Neural progenitor cell (in vitro differentiated cells): ENCODE results near the gene CREB3L2. TPM values are rescaled to one million over a fixed set of nuclear protein-coding genes. Genes with fewer than 3 reads are reported as not detected.

Experiments
- DNase-seq: peaks from one replicate; pipeline ENCODE4 v3.0.0-alpha.2; 2016; ENCODE audit warnings: low spot score
- H2AFZ ChIP-seq: fragments of 200-600 bp; sonication (generic); replicated peaks from 2 replicates; pipeline ENCODE4 v1.6.1; 2016; ENCODE audit warnings: antibody characterized with exemption
- H3F3A ChIP-seq: fragments of 200-600 bp; sonication (generic); 2 replicates; pipeline ENCODE4 v1.6.1; 2016; ENCODE audit warnings: antibody characterized with exemption, low read depth
- H3K27ac ChIP-seq: fragments of 200-600 bp; sonication (generic); 2 replicates; pipeline ENCODE4 v1.5.1; 2016; ENCODE audit warnings: mild to moderate bottlenecking
- H3K27me3 ChIP-seq: fragments of 200-600 bp; sonication (generic); 2 replicates; pipeline ENCODE4 v1.6.1; 2016; ENCODE audit warnings: mild to moderate bottlenecking, moderate library complexity
- H3K36me3 ChIP-seq: fragments of 200-600 bp; sonication (generic); 2 replicates; pipeline ENCODE4 v1.5.1; 2016
- H3K4me1 ChIP-seq: fragments of 200-600 bp; sonication (generic); 2 replicates; pipeline ENCODE4 v1.6.1; 2016; ENCODE audit warnings: mixed run types
- H3K4me2 ChIP-seq: fragments of 200-600 bp; sonication (generic); 2 replicates; pipeline ENCODE4 v1.6.1; 2016
- H3K4me3 ChIP-seq: fragments of 200-600 bp; sonication (generic); 2 replicates; pipeline ENCODE4 v1.5.1; 2016
- H3K79me2 ChIP-seq: fragments of 200-600 bp; sonication (generic); 2 replicates; pipeline ENCODE4 v1.6.1; 2016; ENCODE audit warnings: low read depth
- H3K9ac ChIP-seq: fragments of 200-600 bp; sonication (generic); 2 replicates; pipeline ENCODE4 v1.6.1; 2016
- H3K9me3 ChIP-seq: fragments of 200-600 bp; sonication (generic); 2 replicates; pipeline ENCODE4 v1.5.1; 2016; ENCODE audit warnings: low read depth
- H4K20me1 ChIP-seq: fragments of 200-600 bp; sonication (generic); 2 replicates; pipeline ENCODE4 v1.6.1; 2016; ENCODE audit warnings: low read depth
- H3K27ac Mint-ChIP-seq: 3 replicates; pipeline ENCODE4 v1.8.0; 2021; ENCODE audit warnings: mixed read lengths
- H3K27me3 Mint-ChIP-seq: 2 replicates; pipeline ENCODE4 v1.8.0; 2022; ENCODE audit warnings: low read depth, mild to moderate bottlenecking, inconsistent platforms, moderate library complexity, mixed read lengths; ENCODE audit not compliant: insufficient read depth
- H3K36me3 Mint-ChIP-seq: 3 replicates; pipeline ENCODE4 v1.8.0; 2021; ENCODE audit warnings: mixed read lengths
- H3K4me1 Mint-ChIP-seq: 3 replicates; pipeline ENCODE4 v1.8.0; 2021; ENCODE audit warnings: mixed read lengths
- H3K4me3 Mint-ChIP-seq: 3 replicates; pipeline ENCODE4 v1.8.0; 2021; ENCODE audit warnings: mild to moderate bottlenecking, moderate library complexity, mixed read lengths
- H3K9me3 Mint-ChIP-seq: 3 replicates; pipeline ENCODE4 v1.8.0; 2020; ENCODE audit warnings: mixed read lengths
- CTCF ChIP-seq: fragments of 200-600 bp; sonication (generic); IDR thresholded peaks from 2 replicates; pipeline ENCODE4 v1.5.1; 2017; ENCODE audit warnings: antibody characterized with exemption, mild to moderate bottlenecking
- EZH2 ChIP-seq: fragments of 200-600 bp; sonication (generic); IDR thresholded peaks from 2 replicates; pipeline ENCODE4 v1.6.1; 2017; ENCODE audit warnings: antibody characterized with exemption, mild to moderate bottlenecking, moderate library complexity
- EZH2phosphoT487 ChIP-seq: fragments of 200-600 bp; sonication (generic); IDR thresholded peaks from 2 replicates; pipeline ENCODE4 v1.6.1; 2017; ENCODE audit warnings: antibody characterized with exemption
- total RNA-seq: library from RNA; depleted of rRNA; stranded (reverse); fragments of >200 nt; gene quantifications from 2 replicates; pipeline ENCODE4 v1.2.3, GENCODE V29; 2015; ENCODE audit warnings: low replicate concordance

The CREB3L2 gene
- total RNA-seq, 1 donor from 2014 or later: 9.9 TPM

GRCh38 chr7:137940218-137940617, 61.7 kb downstream of the CREB3L2 start:
- peaks cover 5% of the 10 kb centered on the region for H3K9me3 Mint-ChIP-seq
- peaks cover 4% of the 10 kb centered on the region for H3K27me3 Mint-ChIP-seq
- Histone ChIP-seq H3K9ac (no peak overlapping the region), H3K79me2 (peaks cover 8% of the 10 kb centered on the region), H3K36me3 (no peaks in the 10 kb centered on the region), H3K27ac (no peak overlapping the region), H3K4me1 (peaks cover 30% of the 10 kb centered on the region), H3K4me2 (no peak overlapping the region), H4K20me1 (no peaks in the 10 kb centered on the region), H3K9me3 (no peaks in the 10 kb centered on the region), H3K27me3 (no peaks in the 10 kb centered on the region), H3F3A (no peaks in the 10 kb centered on the region), H2AFZ (no peak overlapping the region), H3K4me3 (no peak overlapping the region)
- H3K4me3 Mint-ChIP-seq: no peak overlapping the region
- peaks cover 13% of the 10 kb centered on the region for H3K36me3 Mint-ChIP-seq
- peaks cover 21% of the 10 kb centered on the region for H3K4me1 Mint-ChIP-seq
- H3K27ac Mint-ChIP-seq: no peak overlapping the region
- no peak for TF ChIP-seq EZH2phosphoT487
- no peak for TF ChIP-seq CTCF
- no peak for TF ChIP-seq EZH2
- no peak for DNase-seq

GRCh38 chr7:137937202-137937560, 64.7 kb downstream of the CREB3L2 start:
- DNase-seq: no peak
- peaks cover 14% of the 10 kb centered on the region for H3K4me1 ChIP-seq
- no peak overlapping the region for H3K9ac ChIP-seq
- H3K79me2 ChIP-seq: peaks cover 16% of the 10 kb centered on the region
- no peaks in the 10 kb centered on the region for H3K27me3 ChIP-seq
- H3K4me1 Mint-ChIP-seq: peaks cover 36% of the 10 kb centered on the region
- H3K27ac Mint-ChIP-seq: no peak overlapping the region
- no peaks in the 10 kb centered on the region for H3K9me3 ChIP-seq
- H3K36me3 ChIP-seq: no peaks in the 10 kb centered on the region
- TF ChIP-seq CTCF (no peak), EZH2phosphoT487 (no peak), EZH2 (no peak)
- no peak overlapping the region for H2AFZ ChIP-seq
- no peaks in the 10 kb centered on the region for H3F3A ChIP-seq
- peaks cover 5% of the 10 kb centered on the region for H3K9me3 Mint-ChIP-seq
- H3K27me3 Mint-ChIP-seq: peaks cover 4% of the 10 kb centered on the region
- peak overlapping the region; percentile 13 for H3K4me2 ChIP-seq
- peaks cover 8% of the 10 kb centered on the region for H3K36me3 Mint-ChIP-seq
- no peak overlapping the region for H3K27ac ChIP-seq
- no peak overlapping the region for H3K4me3 Mint-ChIP-seq
- H3K4me3 ChIP-seq: no peak overlapping the region
- peaks cover 3% of the 10 kb centered on the region for H4K20me1 ChIP-seq

GRCh38 chr7:137936509-137937201, 65.2 kb downstream of the CREB3L2 start:
- Histone ChIP-seq H4K20me1 (peaks cover 3% of the 10 kb centered on the region), H2AFZ (no peak overlapping the region), H3K79me2 (peaks cover 16% of the 10 kb centered on the region), H3K4me3 (no peak overlapping the region), H3K9ac (no peak overlapping the region), H3K4me1 (peaks cover 14% of the 10 kb centered on the region), H3K36me3 (no peaks in the 10 kb centered on the region), H3K27ac (no peak overlapping the region), H3K27me3 (no peaks in the 10 kb centered on the region), H3F3A (no peaks in the 10 kb centered on the region), H3K4me2 (peak overlapping the region; percentile 13), H3K9me3 (no peaks in the 10 kb centered on the region)
- peak; percentile 20 for DNase-seq
- peak overlapping the region; percentile 80 for H3K27ac Mint-ChIP-seq
- H3K27me3 Mint-ChIP-seq: peaks cover 4% of the 10 kb centered on the region
- TF ChIP-seq EZH2 (no peak), EZH2phosphoT487 (no peak), CTCF (no peak)
- H3K36me3 Mint-ChIP-seq: peaks cover 7% of the 10 kb centered on the region
- H3K9me3 Mint-ChIP-seq: peaks cover 3% of the 10 kb centered on the region
- H3K4me3 Mint-ChIP-seq: no peak overlapping the region
- H3K4me1 Mint-ChIP-seq: peaks cover 40% of the 10 kb centered on the region
